Ascending aorta (tissue), 2 donors: Measurements from ENCODE around the gene CFAP161. TPM values are rescaled to one million over a fixed set of nuclear protein-coding genes. Genes with fewer than 3 reads are reported as not detected.

Source experiments
- DNase-seq, 2 donors: peaks; one replicate each; pipeline ENCODE4 v3.0.0-alpha.2; 2019; ENCODE audit warnings: low spot score in 2 of 2
- H3K27ac ChIP-seq, 2 donors: fragments of 200-600 bp; sonication (generic); one replicate each; pipeline ENCODE4 v1.5.1; 2016 to 2017; ENCODE audit warnings: mild to moderate bottlenecking in 1 of 2
- H3K27me3 ChIP-seq: fragments of 200-600 bp; sonication (generic); one replicate; pipeline ENCODE4 v1.5.1; 2017
- H3K36me3 ChIP-seq, 2 donors: fragments of 200-600 bp; sonication (generic); one replicate each; pipeline ENCODE4 v1.5.1; 2016
- H3K4me1 ChIP-seq, 2 donors: fragments of 200-600 bp; sonication (generic); one replicate each; pipeline ENCODE4 v1.5.1; 2016 to 2017; ENCODE audit warnings: mild to moderate bottlenecking in 1 of 2
- H3K4me3 ChIP-seq, 2 donors: fragments of 200-600 bp; sonication (generic); one replicate each; pipeline ENCODE4 v1.5.1; 2016 to 2017; ENCODE audit warnings: mild to moderate bottlenecking in 1 of 2
- H3K9me3 ChIP-seq, 2 donors: fragments of 200-600 bp; sonication (generic); one replicate each; pipeline ENCODE4 v1.5.1; 2016
- intact Hi-C: fragments of 100-400 bp; cut with DNase I; formaldehyde crosslinking; loops from one replicate; pipeline ENCODE4 v1.15.1; 2023
- total RNA-seq: library from RNA; depleted of rRNA; stranded (reverse); fragments of >200 nt; gene quantifications from one replicate; pipeline ENCODE4 v1.1.0, GENCODE V29; 2016
- TF ChIP-seq, protein P1 (sequence below), 3 experiments: fragments of 200-600 bp in 2 of 3; fragments of 450-650 bp in 1 of 3; sonication (generic) in 2 of 3; IDR thresholded peaks; one replicate each; pipeline ENCODE4 v1.5.1; 2016 to 2019; ENCODE audit warnings: antibody characterized with exemption in 3 of 3, mild to moderate bottlenecking in 1 of 3, moderate library complexity in 1 of 3

The CFAP161 gene, protein sequence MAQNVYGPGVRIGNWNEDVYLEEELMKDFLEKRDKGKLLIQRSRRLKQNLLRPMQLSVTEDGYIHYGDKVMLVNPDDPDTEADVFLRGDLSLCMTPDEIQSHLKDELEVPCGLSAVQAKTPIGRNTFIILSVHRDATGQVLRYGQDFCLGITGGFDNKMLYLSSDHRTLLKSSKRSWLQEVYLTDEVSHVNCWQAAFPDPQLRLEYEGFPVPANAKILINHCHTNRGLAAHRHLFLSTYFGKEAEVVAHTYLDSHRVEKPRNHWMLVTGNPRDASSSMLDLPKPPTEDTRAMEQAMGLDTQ
- total RNA-seq = not detected

DNA sequence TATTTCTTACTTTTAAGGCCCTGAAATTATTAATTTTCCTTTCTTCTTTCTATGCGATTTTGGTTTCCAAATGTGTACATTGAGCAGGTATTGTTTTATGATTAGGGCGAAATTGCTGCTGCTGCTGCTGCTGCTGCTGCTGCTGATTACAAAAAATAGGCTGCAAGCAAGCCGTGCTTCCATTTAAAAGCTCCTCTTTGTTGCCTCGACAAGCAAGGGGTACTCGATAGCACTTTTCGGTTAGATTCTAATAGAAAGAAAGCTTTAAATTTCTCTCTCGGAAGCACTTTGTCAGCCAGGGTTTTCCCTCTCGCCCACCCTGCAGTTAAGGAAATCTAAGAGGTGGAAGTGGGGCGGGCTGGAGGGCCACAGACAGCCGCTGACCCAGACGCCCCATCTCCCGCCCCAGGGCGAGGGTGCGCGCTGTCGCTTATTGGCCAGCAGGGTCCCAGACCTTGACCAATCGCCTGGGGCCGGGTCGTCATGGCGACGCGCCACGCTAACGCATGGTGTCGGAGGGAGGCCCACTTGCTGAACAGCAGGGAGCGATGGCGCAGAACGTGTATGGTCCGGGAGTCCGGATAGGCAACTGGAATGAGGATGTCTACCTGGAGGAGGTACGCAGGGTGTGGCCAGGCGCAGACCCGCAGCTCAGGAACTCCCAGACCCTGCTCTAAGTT lies at the start of gene CFAP161:
Gene CFAP161, plus strand, starts transcription at position 489 of the 680 bp plus-strand sequence. Its CDS starts 60 bp downstream, at position 549.
- no peaks in the 10 kb centered on the region for H3K4me1 ChIP-seq

DNA sequence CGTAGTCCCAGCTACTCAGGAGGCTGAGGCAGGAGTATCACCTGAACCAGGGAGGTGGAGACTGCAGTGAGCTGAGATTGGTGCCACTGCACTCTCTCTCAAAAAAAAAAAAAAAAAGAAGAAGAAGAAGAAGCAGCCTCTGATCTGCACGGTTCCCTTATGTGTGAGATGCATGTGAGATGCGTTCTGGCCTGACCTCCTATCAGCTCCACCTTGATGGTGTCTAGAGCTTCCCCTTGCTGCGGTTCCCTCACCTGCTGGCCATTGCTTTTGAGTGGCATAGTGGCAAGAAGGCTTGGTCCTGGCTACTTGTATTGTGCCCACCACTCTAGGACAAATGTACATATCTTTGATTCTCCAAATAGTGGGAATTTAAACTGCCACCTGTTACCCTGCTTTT lies 49.4 kb upstream of the CFAP161 start:
- intact Hi-C loops = no loop called here
- TF ChIP-seq, protein P1, sequence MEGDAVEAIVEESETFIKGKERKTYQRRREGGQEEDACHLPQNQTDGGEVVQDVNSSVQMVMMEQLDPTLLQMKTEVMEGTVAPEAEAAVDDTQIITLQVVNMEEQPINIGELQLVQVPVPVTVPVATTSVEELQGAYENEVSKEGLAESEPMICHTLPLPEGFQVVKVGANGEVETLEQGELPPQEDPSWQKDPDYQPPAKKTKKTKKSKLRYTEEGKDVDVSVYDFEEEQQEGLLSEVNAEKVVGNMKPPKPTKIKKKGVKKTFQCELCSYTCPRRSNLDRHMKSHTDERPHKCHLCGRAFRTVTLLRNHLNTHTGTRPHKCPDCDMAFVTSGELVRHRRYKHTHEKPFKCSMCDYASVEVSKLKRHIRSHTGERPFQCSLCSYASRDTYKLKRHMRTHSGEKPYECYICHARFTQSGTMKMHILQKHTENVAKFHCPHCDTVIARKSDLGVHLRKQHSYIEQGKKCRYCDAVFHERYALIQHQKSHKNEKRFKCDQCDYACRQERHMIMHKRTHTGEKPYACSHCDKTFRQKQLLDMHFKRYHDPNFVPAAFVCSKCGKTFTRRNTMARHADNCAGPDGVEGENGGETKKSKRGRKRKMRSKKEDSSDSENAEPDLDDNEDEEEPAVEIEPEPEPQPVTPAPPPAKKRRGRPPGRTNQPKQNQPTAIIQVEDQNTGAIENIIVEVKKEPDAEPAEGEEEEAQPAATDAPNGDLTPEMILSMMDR (IDR thresholded peaks at IDR 0.05) = no peak
- H3K4me3 ChIP-seq = no peak overlapping the region

More for the DNA sequence above, at the start of gene CFAP161:
- Histone ChIP-seq H3K4me3 (peak within 1 kb of the TSS in 1 of 2 donors; percentile 57), H3K27ac (no peak within 1 kb of the TSS), H3K9me3 (no peaks in the 10 kb centered on the region), H3K36me3 (no peaks in the 10 kb centered on the region), H3K27me3 (no peaks in the 10 kb centered on the region)
- intact Hi-C loops = no loop called here
- DNase-seq = peak; percentile 9 to 78
- TF ChIP-seq, protein P1 (IDR thresholded peaks at IDR 0.05) = no peak

DNA sequence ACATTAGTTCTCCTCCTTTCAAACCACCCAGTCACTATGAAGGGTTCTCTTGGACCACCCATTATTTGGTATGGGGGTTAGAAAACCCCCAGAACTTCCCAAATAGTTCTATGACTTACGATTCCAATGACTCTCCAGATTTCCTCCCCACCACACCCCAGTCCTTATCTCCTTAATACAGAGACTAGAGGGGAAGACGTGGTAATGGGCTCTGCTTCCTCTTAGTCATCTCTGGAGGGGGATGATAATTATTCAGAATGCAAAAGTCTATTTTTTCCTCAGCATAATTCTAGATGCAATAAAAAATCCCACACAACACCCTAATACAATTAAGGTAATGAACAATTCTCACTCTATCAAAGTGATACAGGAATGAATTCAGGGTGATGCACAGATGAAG lies 48.9 kb upstream of the CFAP161 start:
- Histone ChIP-seq H3K27me3 (no peaks in the 10 kb centered on the region), H3K27ac (no peak overlapping the region), H3K4me1 (no peaks in the 10 kb centered on the region), H3K9me3 (no peaks in the 10 kb centered on the region), H3K4me3 (no peak overlapping the region), H3K36me3 (no peaks in the 10 kb centered on the region)
- DNase-seq = no peak
- intact Hi-C loops = no loop called here
- TF ChIP-seq, protein P1 (IDR thresholded peaks at IDR 0.05) = no peak

More for the DNA sequence above, 49.4 kb upstream of the CFAP161 start:
- Histone ChIP-seq H3K4me1 (no peaks in the 10 kb centered on the region), H3K36me3 (no peaks in the 10 kb centered on the region), H3K27me3 (no peaks in the 10 kb centered on the region), H3K27ac (no peak overlapping the region), H3K9me3 (no peaks in the 10 kb centered on the region)
- DNase-seq = no peak

DNA sequence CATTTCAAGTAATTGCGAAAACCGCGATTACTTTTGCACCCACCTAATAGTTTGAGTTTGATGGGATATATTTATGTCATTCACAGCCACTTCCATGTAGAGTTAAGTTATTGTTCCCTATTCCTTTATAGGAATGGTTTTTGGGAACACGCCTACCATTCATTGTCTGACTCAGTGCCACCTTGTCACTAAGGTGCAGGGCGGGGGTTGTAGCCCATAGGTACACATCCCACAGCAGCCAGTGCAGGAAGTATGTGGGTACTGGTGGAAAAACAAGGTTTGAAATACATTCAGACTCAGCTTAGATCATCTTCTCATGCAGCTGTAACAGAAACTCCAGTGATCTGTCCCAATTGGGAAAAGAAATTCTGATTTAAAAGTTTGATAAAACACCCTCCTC lies 48.2 kb upstream of the CFAP161 start:
- intact Hi-C loops = no loop called here
- Histone ChIP-seq H3K4me1 (no peaks in the 10 kb centered on the region), H3K9me3 (no peaks in the 10 kb centered on the region), H3K4me3 (no peak overlapping the region), H3K27me3 (no peaks in the 10 kb centered on the region), H3K36me3 (no peaks in the 10 kb centered on the region), H3K27ac (no peak overlapping the region)
- DNase-seq = no peak
- TF ChIP-seq, protein P1 (IDR thresholded peaks at IDR 0.05) = no peak

DNA sequence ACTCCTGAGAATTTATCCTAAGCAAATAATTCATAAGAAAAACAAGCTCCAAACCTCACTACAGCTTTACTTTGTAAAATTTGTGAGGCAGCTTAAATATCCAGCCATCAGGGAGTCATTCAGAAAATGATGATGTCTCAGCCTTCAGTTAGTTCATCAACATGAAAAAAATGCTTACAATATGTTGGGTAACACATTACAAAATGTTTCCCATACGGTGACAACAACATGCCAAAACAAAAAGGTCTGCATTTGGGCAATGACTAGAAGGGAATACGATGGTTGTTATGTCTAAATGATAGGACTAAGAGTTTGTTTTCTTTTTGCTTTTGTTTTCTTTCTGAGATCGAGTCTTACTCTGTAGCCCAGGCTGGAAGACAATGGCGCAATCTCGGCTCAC lies 47.0 kb upstream of the CFAP161 start:
- Histone ChIP-seq H3K9me3 (no peaks in the 10 kb centered on the region), H3K27ac (no peak overlapping the region), H3K36me3 (no peaks in the 10 kb centered on the region), H3K4me3 (no peak overlapping the region), H3K27me3 (no peaks in the 10 kb centered on the region), H3K4me1 (no peaks in the 10 kb centered on the region)
- TF ChIP-seq, protein P1 (IDR thresholded peaks at IDR 0.05) = no peak
- intact Hi-C loops = no loop called here
- no peak for DNase-seq
